AG04449 (cell line): Measurements from ENCODE around the gene PITRM1.

Experiments
- CTCF ChIA-PET: fragments of 350-600 bp; formaldehyde crosslinking; extraction: SDS; loops from one replicate; lab custom pipeline; 2021; ENCODE audit warnings: antibody characterized with exemption; lab: Yijun Ruan, JAX
- POLR2A ChIA-PET: fragments of 400-600, 350-600 bp; formaldehyde crosslinking; extraction: SDS; loops from one replicate; lab custom pipeline; 2020; ENCODE audit warnings: antibody characterized with exemption, inconsistent platforms; lab: Yijun Ruan, JAX
- DNase-seq: peaks from one replicate; pipeline ENCODE4 v3.0.0-alpha.2; 2010; ENCODE audit warnings: low read depth, low spot score
- H3K4me3 ChIP-seq: 2 replicates; pipeline ENCODE4 v1.5.1; 2011; ENCODE audit warnings: low read depth, mild to moderate bottlenecking, control low read depth, low read length
- TF ChIP-seq, protein P1 (sequence below): IDR thresholded peaks from one replicate; pipeline ENCODE4 v1.5.1; 2011; ENCODE audit warnings: mild to moderate bottlenecking, moderate library complexity, low read length, control low read depth, inconsistent platforms; ENCODE audit not compliant: insufficient read depth; ENCODE audit errors: missing control alignments

The PITRM1 gene

DNA sequence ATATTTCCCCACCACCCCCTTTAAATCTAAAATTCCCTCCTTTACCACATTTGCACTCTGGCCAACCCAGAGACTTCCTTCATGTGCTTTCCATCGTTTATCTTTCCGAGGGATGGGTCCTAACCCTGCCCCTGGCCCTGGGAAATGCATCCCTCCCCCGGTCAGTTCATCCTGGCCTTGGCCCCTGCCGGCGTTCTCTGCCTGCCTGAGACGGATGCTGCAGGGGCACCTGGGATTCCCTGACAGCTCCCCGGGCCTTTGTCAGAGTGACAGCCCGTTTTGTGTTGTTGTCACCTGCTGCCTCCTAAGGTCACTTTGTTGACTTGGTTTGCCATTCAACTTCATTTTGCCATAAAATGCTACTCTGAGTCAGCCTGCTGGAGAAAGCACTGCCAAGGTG, 34.8 kb upstream of the PITRM1 start:
- no peak for DNase-seq
- ChIA-PET POLR2A (no interaction called here), CTCF (interaction anchor here (1.6 to 2.2 kb wide), 2 partner anchors 10 to 14 kb away, joined by 7 to 11 read pairs; no protein-coding TSS in a partner anchor)
- TF ChIP-seq, protein P1, sequence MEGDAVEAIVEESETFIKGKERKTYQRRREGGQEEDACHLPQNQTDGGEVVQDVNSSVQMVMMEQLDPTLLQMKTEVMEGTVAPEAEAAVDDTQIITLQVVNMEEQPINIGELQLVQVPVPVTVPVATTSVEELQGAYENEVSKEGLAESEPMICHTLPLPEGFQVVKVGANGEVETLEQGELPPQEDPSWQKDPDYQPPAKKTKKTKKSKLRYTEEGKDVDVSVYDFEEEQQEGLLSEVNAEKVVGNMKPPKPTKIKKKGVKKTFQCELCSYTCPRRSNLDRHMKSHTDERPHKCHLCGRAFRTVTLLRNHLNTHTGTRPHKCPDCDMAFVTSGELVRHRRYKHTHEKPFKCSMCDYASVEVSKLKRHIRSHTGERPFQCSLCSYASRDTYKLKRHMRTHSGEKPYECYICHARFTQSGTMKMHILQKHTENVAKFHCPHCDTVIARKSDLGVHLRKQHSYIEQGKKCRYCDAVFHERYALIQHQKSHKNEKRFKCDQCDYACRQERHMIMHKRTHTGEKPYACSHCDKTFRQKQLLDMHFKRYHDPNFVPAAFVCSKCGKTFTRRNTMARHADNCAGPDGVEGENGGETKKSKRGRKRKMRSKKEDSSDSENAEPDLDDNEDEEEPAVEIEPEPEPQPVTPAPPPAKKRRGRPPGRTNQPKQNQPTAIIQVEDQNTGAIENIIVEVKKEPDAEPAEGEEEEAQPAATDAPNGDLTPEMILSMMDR, result no peak
- no peak overlapping the region for H3K4me3 ChIP-seq

DNA sequence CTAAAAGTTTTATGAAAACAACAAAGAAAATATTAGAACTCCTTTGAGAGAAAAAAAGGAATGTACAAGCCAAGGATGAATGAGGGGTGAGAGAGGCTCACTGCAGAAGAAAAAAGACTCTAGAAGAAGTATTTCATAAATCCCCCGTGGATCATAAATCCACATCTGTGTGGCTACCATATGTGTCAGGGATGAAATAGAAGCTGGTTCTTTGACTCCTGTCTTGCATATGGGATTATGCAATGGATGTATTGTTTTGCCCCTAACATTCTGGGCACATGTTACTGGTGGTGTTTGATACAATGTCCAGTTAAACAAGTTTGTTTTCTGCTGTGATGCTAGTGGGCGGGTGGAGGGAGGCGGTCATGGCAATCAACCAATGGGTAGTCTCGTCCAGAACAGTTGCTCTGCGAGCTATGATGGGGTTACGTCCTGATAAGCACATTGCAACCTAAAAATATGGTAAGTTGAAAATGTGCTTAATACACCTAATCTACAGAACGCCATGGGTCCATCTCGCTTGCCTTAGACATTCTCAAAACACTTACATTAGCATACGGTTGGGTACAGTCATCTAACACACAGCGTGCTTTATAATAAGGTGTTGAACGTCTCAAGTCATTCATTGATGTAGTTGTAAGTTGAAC, 34.1 kb upstream of the PITRM1 start:
- ChIA-PET CTCF (interaction anchor here (1.6 to 2.2 kb wide), 2 partner anchors 9 to 13 kb away, joined by 7 to 11 read pairs; no protein-coding TSS in a partner anchor), POLR2A (no interaction called here)

DNA sequence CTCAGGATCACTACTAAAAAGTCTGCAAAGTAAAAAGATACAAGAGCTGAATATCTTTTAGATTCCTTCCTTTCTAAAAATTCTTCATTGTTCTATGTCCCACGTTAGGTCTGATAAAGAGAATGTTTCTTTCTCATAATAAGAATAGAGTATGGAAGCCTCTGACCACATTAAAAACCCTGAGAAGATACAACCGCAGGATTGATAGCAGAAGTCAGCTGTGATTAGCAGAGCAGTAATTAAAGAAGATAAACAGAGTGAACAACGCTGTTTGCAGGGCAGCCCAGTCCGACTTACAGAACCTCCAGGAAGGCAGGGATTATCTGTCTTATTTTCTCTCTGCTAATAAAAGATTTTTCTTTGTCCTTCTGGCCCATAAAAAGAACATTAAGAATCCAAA, 31.4 kb upstream of the PITRM1 start:
- TF ChIP-seq, protein P1, result no peak
- no peak for DNase-seq
- H3K4me3 ChIP-seq, result no peak overlapping the region
- POLR2A ChIA-PET, result interaction anchor here (0.6 kb wide), 1 partner anchor 94 kb away, joined by 3 read pairs; no protein-coding TSS in a partner anchor
- CTCF ChIA-PET, result interaction anchor here (2.3 kb wide), 1 partner anchor 10 kb away, joined by 10 read pairs; no protein-coding TSS in a partner anchor

More for the DNA sequence above, 34.1 kb upstream of the PITRM1 start:
- H3K4me3 ChIP-seq, result no peak overlapping the region
- DNase-seq, result no peak
- TF ChIP-seq, protein P1, result no peak

- TF ChIP-seq, protein P1, result no peak
- ChIA-PET CTCF (interaction anchor here (2.3 kb wide), 1 partner anchor 10 kb away, joined by 10 read pairs; no protein-coding TSS in a partner anchor), POLR2A (no interaction called here)
- no peak overlapping the region for H3K4me3 ChIP-seq
- no peak for DNase-seq
Observed at GRCh38 chr10:3203016-3203811, 30.6 kb upstream of the PITRM1 start.

GRCh38 chr10:3201796-3202195, 29.2 kb upstream of the PITRM1 start:
- POLR2A ChIA-PET, result no interaction called here
- CTCF ChIA-PET, result no interaction called here
- TF ChIP-seq, protein P1, result no peak
- H3K4me3 ChIP-seq, result no peak overlapping the region
- DNase-seq, result no peak

DNA sequence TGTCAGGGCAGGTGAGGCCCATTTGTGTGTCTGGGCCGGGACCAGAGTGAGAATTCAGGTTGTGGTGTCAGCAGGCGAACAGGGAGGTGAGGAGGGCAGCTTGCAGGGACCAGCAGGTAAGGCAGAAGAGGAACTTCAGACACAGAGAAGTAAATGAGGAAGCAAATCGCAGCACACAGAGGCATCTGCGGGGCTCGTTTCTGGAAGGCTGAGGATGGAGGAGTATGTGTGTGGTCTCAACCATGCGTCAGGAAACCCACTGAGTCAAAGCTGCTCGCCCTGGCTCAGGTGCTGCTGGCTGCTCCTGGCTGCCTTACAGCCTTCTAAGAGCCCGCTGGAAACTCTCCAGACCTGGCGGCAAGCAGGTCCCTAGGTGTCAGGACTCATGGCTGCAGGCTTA, 26.9 kb upstream of the PITRM1 start:
- CTCF ChIA-PET, result interaction anchor here (1.2 kb wide), 1 partner anchor 17 kb away, joined by 3 read pairs; no protein-coding TSS in a partner anchor
- H3K4me3 ChIP-seq, result no peak overlapping the region
- TF ChIP-seq, protein P1, result no peak
- DNase-seq, result no peak
- POLR2A ChIA-PET, result no interaction called here
